CD4-positive, alpha-beta T cell (primary cell): ENCODE data around the gene PIP5K1C. TPM values are rescaled to one million over a fixed set of nuclear protein-coding genes. Genes with fewer than 3 reads are reported as not detected.

Experiments
- ATAC-seq: fragments of 200-7000 bp; cut with Tn5 transposase; one replicate; pipeline ENCODE4 v1.10.0; 2022; ENCODE audit warnings: mild to moderate bottlenecking; ENCODE audit not compliant: poor library complexity
- CTCF ChIA-PET: fragments of 350-600 bp; sonication (Branson Sonifier 250); formaldehyde crosslinking; loops from one replicate; lab custom pipeline; 2021; ENCODE audit warnings: antibody characterized with exemption, inconsistent platforms; lab: Charles Lee
- POLR2A ChIA-PET: fragments of 350-600 bp; sonication (Branson Sonifier 250); formaldehyde crosslinking; loops from one replicate; lab custom pipeline; 2021; ENCODE audit warnings: antibody characterized with exemption, inconsistent platforms; lab: Charles Lee
- DNase-seq, 14 experiments: peaks; one replicate each; pipeline ENCODE4 v3.0.0-alpha.2; 2013 to 2020; ENCODE audit warnings: mixed read lengths in 2 of 14
- H3K27ac ChIP-seq, 2 donors: one replicate each; pipeline versions ENCODE4 v1.5.1 to v1.7.0; 2013; ENCODE audit warnings: low read length in 2 of 2, low read depth in 1 of 2, mild to moderate bottlenecking in 1 of 2
- H3K27me3 ChIP-seq, 2 experiments: 1 replicate in 1 of 2; 2 replicates in 1 of 2; pipeline versions ENCODE4 v1.6.1 to v1.7.0; 2013; ENCODE audit warnings: low read length in 2 of 2, control low read depth in 1 of 2, mild to moderate bottlenecking in 1 of 2, moderate library complexity in 1 of 2; ENCODE audit not compliant: insufficient read depth in 2 of 2, control insufficient read depth in 1 of 2
- H3K36me3 ChIP-seq: one replicate; pipeline ENCODE4 v1.6.1; 2013; ENCODE audit warnings: low read length, control low read depth; ENCODE audit not compliant: insufficient read depth
- H3K4me1 ChIP-seq: one replicate; pipeline ENCODE4 v1.6.1; 2013; ENCODE audit warnings: low read length, control low read depth; ENCODE audit not compliant: insufficient read depth
- H3K4me3 ChIP-seq: one replicate; pipeline ENCODE4 v1.5.1; 2013; ENCODE audit warnings: mild to moderate bottlenecking, low read length, moderate library complexity
- H3K9me3 ChIP-seq, 2 experiments: 1 replicate in 1 of 2; 2 replicates in 1 of 2; pipeline versions ENCODE4 v1.6.1 to v1.7.0; 2013; ENCODE audit warnings: low read length in 2 of 2, mild to moderate bottlenecking in 2 of 2, control low read depth in 1 of 2, moderate library complexity in 1 of 2; ENCODE audit not compliant: control insufficient read depth in 1 of 2, insufficient read depth in 1 of 2
- H3K27ac Mint-ChIP-seq: one replicate; pipeline ENCODE4 v1.8.0; 2020; ENCODE audit warnings: mixed read lengths
- H3K27me3 Mint-ChIP-seq: one replicate; pipeline ENCODE4 v1.8.0; 2021; ENCODE audit warnings: mixed read lengths
- H3K36me3 Mint-ChIP-seq: one replicate; pipeline ENCODE4 v1.8.0; 2021; ENCODE audit warnings: low read depth, mixed read lengths
- H3K4me1 Mint-ChIP-seq: one replicate; pipeline ENCODE4 v1.8.0; 2021; ENCODE audit warnings: low read depth, mixed read lengths
- H3K4me3 Mint-ChIP-seq: one replicate; pipeline ENCODE4 v1.8.0; 2020; ENCODE audit warnings: mild to moderate bottlenecking, mixed read lengths
- H3K9me3 Mint-ChIP-seq: one replicate; pipeline ENCODE4 v1.8.0; 2020; ENCODE audit warnings: mixed read lengths
- intact Hi-C, 2 experiments: fragments of 100-400 bp; cut with DNase I in 1 of 2; cut with micrococcal nuclease in 1 of 2; formaldehyde crosslinking; loops; one replicate each; pipeline versions ENCODE4 v1.15.1 to v1.9.0; 2023 to 2025; cut with DNase I, micrococcal nuclease
- total RNA-seq, 174 experiments: library from RNA in 2 of 174; stranded (reverse) in 2 of 174; gene quantifications; one replicate each; pipeline ENCODE4 v1.2.3 and lab custom pipeline; 2021 to 2026
- TF ChIP-seq, protein P1 (sequence below): fragments of 200-600 bp; IDR thresholded peaks from one replicate; pipeline ENCODE4 v1.8.0; 2022; ENCODE audit warnings: antibody characterized with exemption, mild to moderate bottlenecking

The PIP5K1C gene
- total RNA-seq, 2 experiments from 2014 or later = 14.7 to 15.5 TPM

DNA sequence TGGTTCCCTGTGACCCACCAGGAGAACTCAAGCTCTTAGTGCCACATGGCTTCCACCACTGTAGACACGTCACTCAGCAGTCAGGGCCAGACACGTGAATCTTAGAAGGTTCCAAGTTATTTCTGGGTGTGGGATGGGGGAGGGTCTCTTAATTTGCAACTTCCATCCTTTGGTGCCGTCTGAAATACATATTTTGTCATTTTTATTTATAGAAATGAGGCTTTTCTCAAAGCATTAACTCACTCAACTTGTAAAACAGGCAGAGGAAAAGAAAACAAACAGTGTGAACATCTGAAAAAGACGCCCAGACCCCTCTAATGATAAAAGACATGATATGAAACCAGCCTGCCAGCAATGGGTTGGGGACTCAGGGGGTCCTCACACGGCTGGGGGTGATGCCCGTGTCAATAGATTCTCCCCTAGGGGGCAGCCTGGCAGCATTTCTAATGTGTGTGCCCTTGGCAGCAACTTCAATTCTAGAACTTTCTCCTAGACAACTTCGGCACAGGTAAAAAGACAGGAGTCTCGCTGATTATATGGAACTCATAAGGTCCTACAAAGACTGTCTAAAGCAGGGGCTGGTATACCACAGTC, 15.4 kb downstream of the PIP5K1C start:
- intact Hi-C loops = no loop called here
- ChIA-PET POLR2A (no interaction called here), CTCF (no interaction called here)
- Mint-ChIP-seq H3K27ac (peak overlapping the region; percentile 54), H3K4me3 (peak overlapping the region; percentile 16), H3K27me3 (no peaks in the 10 kb centered on the region), H3K4me1 (peaks cover 40% of the 10 kb centered on the region), H3K36me3 (peaks cover 10% of the 10 kb centered on the region), H3K9me3 (no peaks in the 10 kb centered on the region)
- TF ChIP-seq, protein P1, sequence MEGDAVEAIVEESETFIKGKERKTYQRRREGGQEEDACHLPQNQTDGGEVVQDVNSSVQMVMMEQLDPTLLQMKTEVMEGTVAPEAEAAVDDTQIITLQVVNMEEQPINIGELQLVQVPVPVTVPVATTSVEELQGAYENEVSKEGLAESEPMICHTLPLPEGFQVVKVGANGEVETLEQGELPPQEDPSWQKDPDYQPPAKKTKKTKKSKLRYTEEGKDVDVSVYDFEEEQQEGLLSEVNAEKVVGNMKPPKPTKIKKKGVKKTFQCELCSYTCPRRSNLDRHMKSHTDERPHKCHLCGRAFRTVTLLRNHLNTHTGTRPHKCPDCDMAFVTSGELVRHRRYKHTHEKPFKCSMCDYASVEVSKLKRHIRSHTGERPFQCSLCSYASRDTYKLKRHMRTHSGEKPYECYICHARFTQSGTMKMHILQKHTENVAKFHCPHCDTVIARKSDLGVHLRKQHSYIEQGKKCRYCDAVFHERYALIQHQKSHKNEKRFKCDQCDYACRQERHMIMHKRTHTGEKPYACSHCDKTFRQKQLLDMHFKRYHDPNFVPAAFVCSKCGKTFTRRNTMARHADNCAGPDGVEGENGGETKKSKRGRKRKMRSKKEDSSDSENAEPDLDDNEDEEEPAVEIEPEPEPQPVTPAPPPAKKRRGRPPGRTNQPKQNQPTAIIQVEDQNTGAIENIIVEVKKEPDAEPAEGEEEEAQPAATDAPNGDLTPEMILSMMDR = no peak
- Histone ChIP-seq H3K36me3 (peaks cover 15% of the 10 kb centered on the region), H3K27me3 (no peaks in the 10 kb centered on the region), H3K27ac (no peak overlapping the region), H3K4me3 (no peak overlapping the region), H3K9me3 (peaks cover 0 to 7% of the 10 kb centered on the region in 2 experiments), H3K4me1 (peaks cover 20% of the 10 kb centered on the region)
- ATAC-seq = no peak
- peak in 1 of 14 experiments; percentile 21 for DNase-seq

DNA sequence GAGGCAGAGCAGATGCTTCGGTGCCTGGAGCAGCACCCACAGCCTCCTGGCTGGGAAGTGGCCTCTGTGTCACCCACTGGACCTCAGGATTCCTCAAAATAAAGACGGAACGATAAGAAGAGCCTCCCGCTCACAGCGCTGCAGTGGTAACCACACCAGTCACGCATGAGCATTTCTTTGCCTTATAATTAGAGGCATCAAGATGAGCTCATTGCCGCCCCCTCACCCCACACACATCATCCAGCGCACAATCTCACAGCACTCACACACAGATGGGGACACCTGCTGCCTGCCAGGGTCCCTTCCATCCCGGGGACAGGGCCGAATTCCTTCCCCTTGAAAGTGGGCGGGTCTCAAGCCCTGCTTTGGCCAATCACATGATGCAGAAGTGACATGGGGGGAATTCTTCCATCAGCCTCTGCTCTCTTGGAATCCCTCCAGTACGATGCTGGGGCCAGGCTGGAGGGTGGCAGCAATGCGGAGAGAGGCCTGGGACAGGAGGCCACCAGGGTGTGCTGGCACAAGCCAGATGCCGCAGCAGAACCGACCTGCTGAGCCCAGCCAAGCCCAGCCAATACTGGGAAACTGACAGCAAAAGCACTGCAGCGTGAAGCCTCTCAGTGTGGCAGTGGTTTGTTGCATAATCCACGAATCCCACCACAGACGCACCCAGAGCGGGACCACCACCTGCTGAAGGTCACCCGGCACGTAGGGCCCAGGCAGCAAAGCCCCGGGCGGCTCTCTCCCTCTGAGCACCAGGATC, 16.0 kb downstream of the PIP5K1C start:
- Mint-ChIP-seq H3K36me3 (peaks cover 10% of the 10 kb centered on the region), H3K4me1 (peaks cover 34% of the 10 kb centered on the region), H3K27me3 (no peaks in the 10 kb centered on the region), H3K4me3 (peak overlapping the region; percentile 25), H3K27ac (no peak overlapping the region), H3K9me3 (no peaks in the 10 kb centered on the region)
- Histone ChIP-seq H3K9me3 (peaks cover 0 to 7% of the 10 kb centered on the region in 2 experiments), H3K4me1 (peaks cover 20% of the 10 kb centered on the region), H3K36me3 (peaks cover 15% of the 10 kb centered on the region), H3K4me3 (no peak overlapping the region), H3K27me3 (no peaks in the 10 kb centered on the region), H3K27ac (no peak overlapping the region)
- no peak for DNase-seq
- ChIA-PET POLR2A (no interaction called here), CTCF (interaction anchor here (1.9 kb wide), 1 partner anchor 8 kb away, joined by 5 read pairs; no protein-coding TSS in a partner anchor)
- intact Hi-C loops = no loop called here
- ATAC-seq = no peak
- TF ChIP-seq, protein P1 = no peak

DNA sequence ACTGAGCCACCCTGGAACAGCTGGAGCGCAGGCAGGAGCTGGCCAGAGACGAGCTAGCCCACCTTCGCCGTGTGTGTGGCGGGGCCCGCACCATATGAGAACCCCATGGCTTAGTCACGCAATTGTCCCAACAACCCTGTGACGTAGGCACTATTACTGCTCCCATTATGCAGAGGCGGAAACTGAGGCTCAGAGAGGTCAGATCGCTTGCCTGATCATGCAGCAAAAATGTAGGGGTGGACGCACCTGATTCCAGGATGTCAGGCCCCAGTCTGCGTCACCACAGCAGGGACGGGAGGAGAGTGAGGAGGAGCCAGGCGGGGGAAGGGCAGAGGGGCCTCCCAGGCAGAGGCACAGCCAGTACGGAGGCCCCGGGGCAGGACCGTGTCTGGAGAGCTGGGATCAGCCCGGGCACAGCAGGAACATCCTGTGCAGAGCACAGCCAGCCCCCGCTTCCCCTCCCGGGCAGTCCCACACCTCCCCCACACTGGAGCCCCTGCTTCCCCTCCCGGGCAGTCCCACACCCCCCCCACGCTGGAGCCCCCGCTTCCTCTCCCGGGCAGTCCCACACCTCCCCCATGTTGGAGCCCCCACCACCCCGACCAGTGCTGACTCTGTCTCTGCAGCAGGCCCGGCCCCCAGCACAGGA, 16.7 kb downstream of the PIP5K1C start:
- H3K4me3 ChIP-seq = no peak overlapping the region
- ATAC-seq = no peak

More for the DNA sequence above, 16.7 kb downstream of the PIP5K1C start:
- no peak for DNase-seq
- ChIA-PET CTCF (interaction anchor here (1.9 kb wide), 1 partner anchor 9 kb away, joined by 5 read pairs; no protein-coding TSS in a partner anchor), POLR2A (no interaction called here)
- no peak overlapping the region for H3K27ac ChIP-seq
- peaks cover 0 to 7% of the 10 kb centered on the region in 2 experiments for H3K9me3 ChIP-seq
- TF ChIP-seq, protein P1 = no peak
- intact Hi-C loops = no loop called here
- peaks cover 18% of the 10 kb centered on the region for H3K4me1 ChIP-seq
- peaks cover 15% of the 10 kb centered on the region for H3K36me3 ChIP-seq
- Mint-ChIP-seq H3K27ac (no peak overlapping the region), H3K27me3 (no peaks in the 10 kb centered on the region), H3K4me3 (peak overlapping the region; percentile 51), H3K9me3 (no peaks in the 10 kb centered on the region), H3K4me1 (peaks cover 27% of the 10 kb centered on the region), H3K36me3 (peaks cover 10% of the 10 kb centered on the region)
- no peaks in the 10 kb centered on the region for H3K27me3 ChIP-seq
